Endodermal cell (in vitro differentiated cells): ENCODE results near the gene TADA3. TPM values are rescaled to one million over a fixed set of nuclear protein-coding genes. Genes with fewer than 3 reads are reported as not detected.

ENCODE experiments used
- DNase-seq: peaks from one replicate; pipeline ENCODE4 v3.0.0-alpha.2; 2017
- H3K27ac ChIP-seq: 2 replicates; pipeline ENCODE4 v1.5.1; 2013; ENCODE audit warnings: mild to moderate bottlenecking, low read depth, low read length, moderate library complexity
- H3K27me3 ChIP-seq: 2 replicates; pipeline ENCODE4 v1.6.1; 2013; ENCODE audit warnings: mild to moderate bottlenecking, low read length, moderate library complexity; ENCODE audit not compliant: insufficient read depth, control insufficient read depth, poor library complexity, severe bottlenecking
- H3K36me3 ChIP-seq: 2 replicates; pipeline ENCODE4 v1.7.0; 2013; ENCODE audit warnings: mild to moderate bottlenecking, low read length, moderate library complexity; ENCODE audit not compliant: control insufficient read depth, insufficient read depth
- H3K4me1 ChIP-seq: one replicate; pipeline ENCODE4 v1.7.0; 2013; ENCODE audit warnings: low read length; ENCODE audit not compliant: control insufficient read depth, insufficient read depth
- H3K4me3 ChIP-seq: 2 replicates; pipeline ENCODE4 v1.5.1; 2013; ENCODE audit warnings: mild to moderate bottlenecking, low read length, moderate library complexity
- H3K9ac ChIP-seq: 2 replicates; pipeline ENCODE4 v1.6.1; 2013; ENCODE audit warnings: mild to moderate bottlenecking, low read length, moderate library complexity; ENCODE audit not compliant: poor library complexity, severe bottlenecking; ENCODE audit errors: extremely low read depth
- H3K9me3 ChIP-seq: 2 replicates; pipeline ENCODE4 v1.6.1; 2013; ENCODE audit warnings: mild to moderate bottlenecking, low read length, moderate library complexity; ENCODE audit not compliant: control insufficient read depth
- H3K27ac Mint-ChIP-seq: 2 replicates; pipeline ENCODE4 v1.8.0; 2020; ENCODE audit warnings: mixed read lengths
- H3K27me3 Mint-ChIP-seq: 2 replicates; pipeline ENCODE4 v1.8.0; 2021; ENCODE audit warnings: mild to moderate bottlenecking, mixed read lengths; ENCODE audit not compliant: insufficient read depth
- H3K36me3 Mint-ChIP-seq: 2 replicates; pipeline ENCODE4 v1.8.0; 2020; ENCODE audit warnings: low read depth, mixed read lengths
- H3K4me1 Mint-ChIP-seq: 2 replicates; pipeline ENCODE4 v1.8.0; 2020; ENCODE audit warnings: mixed read lengths
- H3K4me3 Mint-ChIP-seq: 2 replicates; pipeline ENCODE4 v1.8.0; 2020; ENCODE audit warnings: mild to moderate bottlenecking, moderate library complexity, mixed read lengths
- H3K9me3 Mint-ChIP-seq: 2 replicates; pipeline ENCODE4 v1.8.0; 2020; ENCODE audit warnings: mild to moderate bottlenecking, mixed read lengths
- CTCF ChIP-seq: fragments of 200-600 bp; sonication (generic); conservative IDR thresholded peaks from 2 replicates; pipeline ENCODE4 v1.5.0; 2021; ENCODE audit warnings: antibody characterized with exemption, mild to moderate bottlenecking
- WGBS, 2 experiments: methylation state at CpG; one replicate each; pipeline versions ENCODE4 v1.1.5 to v1.1.7; 2013; ENCODE audit warnings: missing lambda C conversion rate in 2 of 2, mixed read lengths in 1 of 2; ENCODE audit not compliant: insufficient coverage in 1 of 2, insufficient read length in 1 of 2; 5-methylcytosine and 5-hydroxymethylcytosine counted together
- total RNA-seq, 2 donors: library from RNA; stranded (reverse); fragmentation: NEBNext Ultra II Directional in 1 of 2; extraction: Animal tissue kit (Norgen Biotek cat#: 25700) in 1 of 2; gene quantifications; 2 replicates in 1 of 2; 3 replicates in 1 of 2; pipeline ENCODE4 v1.2.1, GENCODE V29; 2021

The TADA3 gene
- total RNA-seq, 2 donors from 2014 or later: 52.4 to 62.0 TPM

- TF ChIP-seq CTCF: peak; percentile 51
- Mint-ChIP-seq H3K4me1 (no peaks in the 10 kb centered on the region), H3K36me3 (peaks cover 67% of the 10 kb centered on the region), H3K27ac (no peak overlapping the region), H3K9me3 (no peaks in the 10 kb centered on the region), H3K4me3 (no peak overlapping the region), H3K27me3 (no peaks in the 10 kb centered on the region)
- DNase-seq: no peak
- H3K27ac ChIP-seq: no peak overlapping the region
- no peaks in the 10 kb centered on the region for H3K27me3 ChIP-seq
- no peaks in the 10 kb centered on the region for H3K4me1 ChIP-seq
- WGBS, 2 experiments: 73 to 77% methylated on average over 3 of the region's 3 CpGs
- peaks cover 51% of the 10 kb centered on the region for H3K36me3 ChIP-seq
- no peak overlapping the region for H3K9ac ChIP-seq
- no peak overlapping the region for H3K4me3 ChIP-seq
- no peaks in the 10 kb centered on the region for H3K9me3 ChIP-seq
Measured at GRCh38 chr3:9782770-9783169, 9.5 kb downstream of the TADA3 start.

GRCh38 chr3:9781978-9782603 lies 10.2 kb downstream of the TADA3 start:
- H3K9me3 ChIP-seq: no peaks in the 10 kb centered on the region
- peaks cover 60% of the 10 kb centered on the region for H3K36me3 Mint-ChIP-seq
- H3K4me3 Mint-ChIP-seq: no peak overlapping the region
- no peak overlapping the region for H3K4me3 ChIP-seq
- H3K4me1 ChIP-seq: no peaks in the 10 kb centered on the region
- no peak overlapping the region for H3K27ac ChIP-seq
- H3K4me1 Mint-ChIP-seq: no peaks in the 10 kb centered on the region
- TF ChIP-seq CTCF: no peak
- 84 to 88% methylated on average over 3 of the region's 3 CpGs for WGBS, 2 experiments
- no peak overlapping the region for H3K9ac ChIP-seq
- peaks cover 44% of the 10 kb centered on the region for H3K36me3 ChIP-seq
- DNase-seq: no peak
- H3K27me3 Mint-ChIP-seq: no peaks in the 10 kb centered on the region
- H3K9me3 Mint-ChIP-seq: no peaks in the 10 kb centered on the region
- no peak overlapping the region for H3K27ac Mint-ChIP-seq
- H3K27me3 ChIP-seq: no peaks in the 10 kb centered on the region

GRCh38 chr3:9781551-9781950 lies 10.7 kb downstream of the TADA3 start:
- no peaks in the 10 kb centered on the region for H3K9me3 Mint-ChIP-seq
- H3K27ac ChIP-seq: no peak overlapping the region
- peaks cover 39% of the 10 kb centered on the region for H3K36me3 ChIP-seq
- DNase-seq: no peak
- H3K4me1 Mint-ChIP-seq: no peaks in the 10 kb centered on the region
- H3K27me3 Mint-ChIP-seq: no peaks in the 10 kb centered on the region
- H3K9ac ChIP-seq: no peak overlapping the region
- H3K4me3 ChIP-seq: no peak overlapping the region
- H3K9me3 ChIP-seq: no peaks in the 10 kb centered on the region
- H3K36me3 Mint-ChIP-seq: peaks cover 55% of the 10 kb centered on the region
- TF ChIP-seq CTCF: no peak
- 97% methylated on average over 1 of the region's 1 CpG; no CpG with 5 or more reads in 1 of the 2 experiments for WGBS, 2 experiments
- H3K4me1 ChIP-seq: no peaks in the 10 kb centered on the region
- H3K27me3 ChIP-seq: no peaks in the 10 kb centered on the region
- no peak overlapping the region for H3K4me3 Mint-ChIP-seq
- no peak overlapping the region for H3K27ac Mint-ChIP-seq
